Right ventricle myocardium inferior (tissue), 1 donor: ENCODE measurements around the gene DDX4. TPM values are rescaled to one million over a fixed set of nuclear protein-coding genes. Genes with fewer than 3 reads are reported as not detected.

ENCODE experiments used
- ATAC-seq: fragments of 200-7000 bp; cut with Tn5 transposase; one replicate; pipeline ENCODE4 v1.9.1; 2020; ENCODE audit warnings: mild to moderate bottlenecking, moderate library complexity
- DNase-seq: peaks from one replicate; pipeline ENCODE4 v3.0.0; 2021; ENCODE audit errors: missing footprints
- intact Hi-C: fragments of 100-400 bp; cut with DNase I; formaldehyde crosslinking; loops from one replicate; pipeline ENCODE4 v1.11.0; 2022
- total RNA-seq: library from RNA; stranded (reverse); fragmentation: NEBNext Ultra II Directional; extraction: Animal tissue kit (Norgen Biotek cat#: 25700); gene quantifications from one replicate; pipeline ENCODE4 v1.2.1, GENCODE V29; 2021
- donor health status: DM: no; HTN: yes; CAD: no; lungs with severe emphysema.

The DDX4 gene
- total RNA-seq, 1 donor from 2014 or later = not detected

- ATAC-seq (no peak), DNase-seq (no peak)
- intact Hi-C loops = no loop called here
Observed at GRCh38 chr5:55855509-55855908, 117.6 kb downstream of the DDX4 start.

DNA sequence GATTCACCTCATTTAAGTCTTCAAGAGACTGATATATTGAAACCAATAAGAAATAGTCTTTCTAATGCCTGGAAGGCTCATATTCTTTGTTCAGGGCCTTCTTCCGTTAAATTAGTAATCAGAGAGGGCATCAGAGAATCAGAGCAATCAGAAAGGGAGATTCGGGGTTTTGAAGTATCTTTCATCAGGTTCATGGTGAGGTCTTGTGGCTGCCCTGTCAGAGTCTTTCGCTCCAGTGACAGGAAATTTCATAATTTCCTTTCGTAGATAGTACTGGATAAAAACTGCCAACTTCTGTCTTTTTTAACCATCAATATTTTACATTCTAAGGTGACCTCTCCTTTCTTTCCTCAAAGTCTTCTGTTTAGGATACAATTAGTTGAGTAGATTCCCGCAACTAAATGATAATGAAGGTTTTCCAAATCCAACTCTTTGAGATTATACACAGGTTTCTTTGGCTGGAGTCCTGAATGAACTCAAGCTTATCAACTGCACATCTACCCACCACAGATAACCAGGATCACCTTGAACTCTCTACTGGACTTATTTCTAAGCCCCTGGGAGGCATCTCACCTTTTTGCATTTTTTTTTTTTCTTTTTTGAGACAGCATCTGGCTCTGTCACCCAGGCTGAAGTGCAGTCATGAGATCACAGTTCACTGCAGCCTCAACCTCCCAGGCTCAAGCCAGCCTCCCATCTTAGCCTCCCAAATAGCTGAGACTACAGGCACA, 118.8 kb downstream of the DDX4 start:
- no peak for DNase-seq
- no peak for ATAC-seq
- intact Hi-C loops = no loop called here

- intact Hi-C loops = no loop called here
- DNase-seq (no peak), ATAC-seq (no peak)
Observed at GRCh38 chr5:55857247-55857640, 119.4 kb downstream of the DDX4 start.

- intact Hi-C loops = no loop called here
- ATAC-seq = no peak
- DNase-seq = no peak
Observed at GRCh38 chr5:55858104-55858503, 120.2 kb downstream of the DDX4 start.

DNA sequence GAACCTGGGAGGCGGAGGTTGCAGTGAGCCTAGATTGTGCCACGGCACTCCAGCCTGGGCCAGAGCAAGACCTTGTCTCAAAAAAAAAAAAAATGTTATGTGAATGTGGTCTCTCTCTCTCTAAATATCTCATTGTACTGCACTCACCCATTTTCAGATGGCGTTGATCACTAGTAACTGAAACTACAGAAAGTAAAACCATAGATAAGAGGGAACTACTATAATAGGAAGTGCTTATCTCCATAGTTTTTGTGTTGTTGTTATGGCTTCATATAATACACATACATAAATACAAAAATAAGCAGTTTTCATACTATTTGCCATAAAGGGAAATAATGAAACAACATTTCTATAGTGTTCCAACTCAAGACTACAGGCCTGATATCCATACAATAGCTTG, 122.4 kb downstream of the DDX4 start:
- intact Hi-C loops = no loop called here
- DNase-seq (no peak), ATAC-seq (no peak)

DNA sequence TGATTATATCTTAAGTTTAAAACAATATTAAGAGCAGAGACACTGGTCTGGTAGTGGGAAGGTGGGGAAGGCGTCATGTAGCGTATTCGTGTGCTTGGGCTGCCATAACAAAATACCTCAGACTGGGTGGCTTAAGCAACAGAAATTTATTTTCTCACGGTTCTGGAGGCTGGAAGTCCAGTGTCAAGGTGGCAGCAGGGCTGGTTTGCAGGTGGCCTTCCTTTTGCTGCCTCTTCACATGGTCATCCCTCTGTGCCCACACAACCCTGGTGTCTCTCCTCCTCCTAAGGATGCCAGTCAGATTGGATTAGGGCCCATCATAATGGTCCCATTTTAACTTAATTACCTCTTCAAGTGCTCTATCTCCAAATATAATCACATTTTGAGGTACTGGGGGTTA, 122.8 kb downstream of the DDX4 start:
- intact Hi-C loops = no loop called here
- no peak for ATAC-seq
- DNase-seq = no peak

GRCh38 chr5:55864606-55865541, 127.0 kb downstream of the DDX4 start:
- no peak for ATAC-seq
- intact Hi-C loops = no loop called here
- DNase-seq = no peak

GRCh38 chr5:55865831-55866230, 128.0 kb downstream of the DDX4 start:
- no peak for DNase-seq
- intact Hi-C loops = no loop called here
- no peak for ATAC-seq

- no peak for ATAC-seq
- intact Hi-C loops = no loop called here
- DNase-seq = no peak
Observed at GRCh38 chr5:55866485-55866884, 128.6 kb downstream of the DDX4 start.

Other genes starting within 250 kb of the DDX4 start
- gene PLPP1, start 203.1 kb upstream of the DDX4 start, total RNA-seq = 74.1 TPM
- gene SLC38A9, start 25.7 kb upstream of the DDX4 start, total RNA-seq = 7.9 TPM
- not detected for gene IL31RA, start 113.3 kb downstream of the DDX4 start, total RNA-seq